Loucy (cell line): Measurements from ENCODE around the gene ADI1.

Source experiments
- EZH2phosphoT487 ChIP-seq: fragments of 200-600 bp; IDR thresholded peaks from 2 replicates; pipeline ENCODE4 v1.6.1; 2018; ENCODE audit warnings: antibody characterized with exemption, mild to moderate bottlenecking, moderate library complexity, borderline replicate concordance
- TF ChIP-seq, protein P1 (sequence below): fragments of 200-600 bp; sonication (generic); conservative IDR thresholded peaks from 2 replicates; pipeline ENCODE4 v1.5.1; 2014; ENCODE audit warnings: mild to moderate bottlenecking, antibody characterized with exemption, low read length

GRCh38 chr2:3475771-3476170, 43.6 kb downstream of the ADI1 start:
- TF ChIP-seq, protein P1, sequence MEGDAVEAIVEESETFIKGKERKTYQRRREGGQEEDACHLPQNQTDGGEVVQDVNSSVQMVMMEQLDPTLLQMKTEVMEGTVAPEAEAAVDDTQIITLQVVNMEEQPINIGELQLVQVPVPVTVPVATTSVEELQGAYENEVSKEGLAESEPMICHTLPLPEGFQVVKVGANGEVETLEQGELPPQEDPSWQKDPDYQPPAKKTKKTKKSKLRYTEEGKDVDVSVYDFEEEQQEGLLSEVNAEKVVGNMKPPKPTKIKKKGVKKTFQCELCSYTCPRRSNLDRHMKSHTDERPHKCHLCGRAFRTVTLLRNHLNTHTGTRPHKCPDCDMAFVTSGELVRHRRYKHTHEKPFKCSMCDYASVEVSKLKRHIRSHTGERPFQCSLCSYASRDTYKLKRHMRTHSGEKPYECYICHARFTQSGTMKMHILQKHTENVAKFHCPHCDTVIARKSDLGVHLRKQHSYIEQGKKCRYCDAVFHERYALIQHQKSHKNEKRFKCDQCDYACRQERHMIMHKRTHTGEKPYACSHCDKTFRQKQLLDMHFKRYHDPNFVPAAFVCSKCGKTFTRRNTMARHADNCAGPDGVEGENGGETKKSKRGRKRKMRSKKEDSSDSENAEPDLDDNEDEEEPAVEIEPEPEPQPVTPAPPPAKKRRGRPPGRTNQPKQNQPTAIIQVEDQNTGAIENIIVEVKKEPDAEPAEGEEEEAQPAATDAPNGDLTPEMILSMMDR: no peak
- no peak for TF ChIP-seq EZH2phosphoT487
